Tibial nerve (tissue), 4 donors: ENCODE results near the gene DISP2. TPM values are rescaled to one million over a fixed set of nuclear protein-coding genes. Genes with fewer than 3 reads are reported as not detected.

Source experiments
- DNase-seq, 2 donors: peaks; one replicate each; pipeline ENCODE4 v3.0.0-alpha.2; 2019; ENCODE audit warnings: low spot score in 2 of 2
- H3K27ac ChIP-seq, 4 donors: fragments of 200-600 bp; sonication (generic) in 3 of 4; one replicate each; pipeline ENCODE4 v1.5.1; 2017 to 2019; ENCODE audit warnings: mild to moderate bottlenecking in 1 of 4
- H3K27me3 ChIP-seq, 2 donors: fragments of 200-600 bp; sonication (generic) in 1 of 2; one replicate each; pipeline versions ENCODE4 v1.5.1 to v1.6.0; 2017 to 2019
- H3K36me3 ChIP-seq, 3 donors: fragments of 200-600 bp; sonication (generic); one replicate each; pipeline ENCODE4 v1.5.1; 2018 to 2019
- H3K4me1 ChIP-seq, 4 donors: fragments of 200-600 bp; sonication (generic) in 3 of 4; one replicate each; pipeline ENCODE4 v1.5.1; 2017 to 2019
- H3K4me3 ChIP-seq, 4 donors: fragments of 200-600 bp; sonication (generic) in 3 of 4; one replicate each; pipeline ENCODE4 v1.5.1; 2017 to 2019; ENCODE audit warnings: mild to moderate bottlenecking in 1 of 4, moderate library complexity in 1 of 4
- H3K9me3 ChIP-seq, 4 donors: fragments of 200-600 bp; sonication (generic) in 3 of 4; one replicate each; pipeline ENCODE4 v1.5.1; 2017 to 2019
- EP300 ChIP-seq, 2 donors: sonication (generic); formaldehyde crosslinking; IDR thresholded peaks; one replicate each; pipeline ENCODE4 v1.6.1; 2017; ENCODE audit warnings: antibody characterized with exemption in 2 of 2, mild to moderate bottlenecking in 1 of 2
- POLR2A ChIP-seq, 2 donors: fragments of 450-650 bp; IDR thresholded peaks; one replicate each; pipeline ENCODE4 v1.6.1; 2017; ENCODE audit warnings: antibody characterized with exemption in 2 of 2, mild to moderate bottlenecking in 2 of 2, moderate library complexity in 2 of 2
- WGBS, 2 donors: methylation state at CpG; one replicate each; pipeline ENCODE4 v1.1.5; 2018; 5-methylcytosine and 5-hydroxymethylcytosine counted together
- total RNA-seq, 4 donors: library from RNA; depleted of rRNA; stranded (reverse); fragments of >200 nt; gene quantifications; one replicate each; pipeline ENCODE4 v1.1.0, GENCODE V29; 2016
- TF ChIP-seq, protein P1 (sequence below), 5 experiments: fragments of 200-600 bp in 3 of 5; fragments of 450-650 bp in 2 of 5; sonication (generic) in 3 of 5; IDR thresholded peaks; one replicate each; pipeline ENCODE4 v1.5.1; 2016 to 2019; ENCODE audit warnings: antibody characterized with exemption in 5 of 5, mild to moderate bottlenecking in 3 of 5, moderate library complexity in 2 of 5

DISP2 gene
- total RNA-seq, 4 donors from 2014 or later: under 0.01 to 0.22 (median 0.10) TPM

DNA sequence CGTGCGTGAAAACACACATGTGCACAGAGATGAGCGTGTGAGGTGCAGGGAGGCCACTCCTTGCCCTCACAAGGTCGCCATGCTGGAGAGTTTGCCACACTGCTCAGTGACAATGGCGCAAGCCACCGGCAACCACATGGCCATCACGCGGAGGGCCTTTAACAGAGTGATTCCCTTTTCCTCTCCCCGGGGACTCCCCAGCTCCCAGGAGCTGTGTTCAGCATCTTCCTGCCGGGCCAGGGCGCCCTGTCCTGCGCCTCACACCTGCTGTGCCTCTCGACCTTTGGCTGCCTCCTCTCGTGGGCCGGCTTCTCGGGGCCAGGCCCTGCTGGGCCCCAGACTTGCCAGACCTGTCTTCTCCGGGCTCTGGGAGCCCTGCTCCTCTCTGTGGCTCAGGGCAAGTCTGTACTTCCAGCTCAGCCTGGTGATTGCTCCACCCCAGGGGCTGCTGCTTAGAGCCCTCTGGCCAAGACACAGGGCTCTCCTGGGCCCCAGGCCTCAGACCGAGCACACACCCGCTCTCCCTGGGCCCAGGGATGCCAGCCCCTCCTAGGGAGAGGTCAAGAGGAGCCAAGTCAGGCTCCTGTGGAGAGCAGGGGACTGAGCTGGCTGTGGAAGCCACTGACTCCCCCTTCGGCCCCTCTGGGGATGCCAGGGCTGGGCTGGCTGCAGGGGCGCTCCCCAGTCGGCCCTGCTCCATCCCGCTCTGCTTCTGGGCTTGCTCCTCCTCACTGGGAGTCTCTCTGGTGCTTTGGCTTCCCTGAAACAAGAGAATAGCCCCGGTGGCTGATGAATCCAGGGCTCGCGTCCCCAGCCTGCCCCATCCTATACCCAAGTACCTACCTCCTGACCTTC is 22.9 kb upstream of the DISP2 start:
- Histone ChIP-seq H3K27ac (peak overlapping the region in 3 of 4 donors; percentile 77 to 97 (median 90)), H3K36me3 (peaks cover 0 to 26% (median 0%) of the 10 kb centered on the region in 3 donors), H3K9me3 (no peaks in the 10 kb centered on the region), H3K4me1 (peaks cover 0 to 80% (median 61%) of the 10 kb centered on the region in 4 donors), H3K27me3 (no peaks in the 10 kb centered on the region), H3K4me3 (no peak overlapping the region)
- WGBS, 2 donors: 83 to 87% methylated on average over 23 to 26 of the region's 26 CpGs
- no peak for DNase-seq
- TF ChIP-seq EP300 (IDR thresholded peaks at IDR 0.05): peak in 1 of 2 donors; percentile 14
- TF ChIP-seq, protein P1, sequence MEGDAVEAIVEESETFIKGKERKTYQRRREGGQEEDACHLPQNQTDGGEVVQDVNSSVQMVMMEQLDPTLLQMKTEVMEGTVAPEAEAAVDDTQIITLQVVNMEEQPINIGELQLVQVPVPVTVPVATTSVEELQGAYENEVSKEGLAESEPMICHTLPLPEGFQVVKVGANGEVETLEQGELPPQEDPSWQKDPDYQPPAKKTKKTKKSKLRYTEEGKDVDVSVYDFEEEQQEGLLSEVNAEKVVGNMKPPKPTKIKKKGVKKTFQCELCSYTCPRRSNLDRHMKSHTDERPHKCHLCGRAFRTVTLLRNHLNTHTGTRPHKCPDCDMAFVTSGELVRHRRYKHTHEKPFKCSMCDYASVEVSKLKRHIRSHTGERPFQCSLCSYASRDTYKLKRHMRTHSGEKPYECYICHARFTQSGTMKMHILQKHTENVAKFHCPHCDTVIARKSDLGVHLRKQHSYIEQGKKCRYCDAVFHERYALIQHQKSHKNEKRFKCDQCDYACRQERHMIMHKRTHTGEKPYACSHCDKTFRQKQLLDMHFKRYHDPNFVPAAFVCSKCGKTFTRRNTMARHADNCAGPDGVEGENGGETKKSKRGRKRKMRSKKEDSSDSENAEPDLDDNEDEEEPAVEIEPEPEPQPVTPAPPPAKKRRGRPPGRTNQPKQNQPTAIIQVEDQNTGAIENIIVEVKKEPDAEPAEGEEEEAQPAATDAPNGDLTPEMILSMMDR (IDR thresholded peaks at IDR 0.05): no peak
- no peak for TF ChIP-seq POLR2A (IDR thresholded peaks at IDR 0.05)

DNA sequence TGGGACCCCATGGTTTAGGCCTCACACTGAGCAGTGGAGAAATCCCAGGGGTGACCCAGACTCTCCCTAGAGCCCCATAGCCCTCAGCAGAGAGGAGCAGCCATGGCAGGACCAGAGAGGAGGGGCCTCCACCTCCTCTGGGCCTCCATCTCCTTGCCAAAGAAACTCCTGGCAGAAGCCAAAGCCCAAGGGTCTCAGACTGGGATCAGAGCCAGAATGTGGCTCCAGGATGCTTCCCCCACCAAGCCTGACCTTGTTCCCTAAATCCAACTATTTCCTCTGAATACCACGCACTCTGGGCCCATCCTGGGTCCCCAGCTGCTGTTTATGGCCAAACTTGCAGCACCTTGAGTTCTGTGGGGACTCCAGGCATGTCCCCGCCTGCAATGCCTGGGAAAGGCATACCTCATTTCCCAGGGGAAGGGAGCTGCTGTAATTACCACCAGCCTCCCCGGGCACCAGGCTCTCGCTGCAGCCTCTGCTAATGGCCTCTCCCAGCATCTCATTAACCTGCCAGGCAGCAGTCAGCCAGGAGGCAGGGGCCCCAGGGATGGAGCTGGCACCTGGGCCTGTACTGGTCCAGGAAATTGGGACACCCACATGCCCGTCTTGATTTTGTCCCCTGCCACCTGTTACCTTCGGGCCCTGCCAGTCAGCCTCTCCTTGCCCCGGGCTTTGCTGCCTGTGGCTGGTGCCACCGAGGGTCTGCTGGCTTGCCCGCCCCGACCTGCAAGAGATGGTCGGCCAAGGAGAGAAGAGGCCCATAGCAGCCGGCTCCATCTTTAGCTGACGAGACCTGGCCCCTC is 21.9 kb upstream of the DISP2 start:
- WGBS, 2 donors: 67 to 84% methylated on average over 13 of the region's 13 CpGs
- DNase-seq: no peak
- Histone ChIP-seq H3K4me1 (peaks cover 0 to 82% (median 62%) of the 10 kb centered on the region in 4 donors), H3K4me3 (no peak overlapping the region), H3K36me3 (peaks cover 0 to 26% (median 0%) of the 10 kb centered on the region in 3 donors), H3K27ac (peak overlapping the region in 3 of 4 donors; percentile 29 to 98 (median 97)), H3K9me3 (no peaks in the 10 kb centered on the region), H3K27me3 (no peaks in the 10 kb centered on the region)
- TF ChIP-seq POLR2A (IDR thresholded peaks at IDR 0.05) (no peak), EP300 (IDR thresholded peaks at IDR 0.05) (no peak)
- TF ChIP-seq, protein P1 (IDR thresholded peaks at IDR 0.05): no peak

DNA sequence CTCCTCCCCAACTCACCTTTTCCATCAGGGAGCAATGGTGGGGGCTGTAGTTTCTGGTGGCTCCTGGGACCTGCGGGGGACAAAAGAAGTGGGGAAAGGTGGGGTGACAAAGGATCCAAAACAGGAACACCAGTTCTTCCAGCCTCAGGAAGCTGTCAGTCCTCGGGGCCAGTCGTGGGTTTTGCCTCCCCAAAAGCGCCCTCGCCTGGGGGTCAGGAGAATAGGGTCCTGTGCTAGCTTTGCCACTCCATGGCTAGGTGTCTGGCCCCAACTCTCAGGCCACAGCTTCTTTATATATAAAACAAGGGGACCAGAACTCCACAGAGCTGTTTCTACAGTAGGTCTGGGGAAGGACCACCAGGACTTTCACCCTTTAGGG is 21.3 kb upstream of the DISP2 start:
- H3K27ac ChIP-seq: peak overlapping the region in 3 of 4 donors; percentile 88 to 98 (median 97)
- no peaks in the 10 kb centered on the region for H3K9me3 ChIP-seq
- TF ChIP-seq POLR2A (IDR thresholded peaks at IDR 0.05) (no peak), EP300 (IDR thresholded peaks at IDR 0.05) (no peak)
- TF ChIP-seq, protein P1 (IDR thresholded peaks at IDR 0.05): peak in 1 of 5 experiments; percentile 9
- DNase-seq: no peak
- H3K36me3 ChIP-seq: peaks cover 0 to 26% (median 0%) of the 10 kb centered on the region in 3 donors
- no peak overlapping the region for H3K4me3 ChIP-seq
- no peaks in the 10 kb centered on the region for H3K27me3 ChIP-seq
- H3K4me1 ChIP-seq: peaks cover 0 to 88% (median 68%) of the 10 kb centered on the region in 4 donors
- WGBS, 2 donors: 41 to 51% methylated on average over 5 of the region's 5 CpGs

DNA sequence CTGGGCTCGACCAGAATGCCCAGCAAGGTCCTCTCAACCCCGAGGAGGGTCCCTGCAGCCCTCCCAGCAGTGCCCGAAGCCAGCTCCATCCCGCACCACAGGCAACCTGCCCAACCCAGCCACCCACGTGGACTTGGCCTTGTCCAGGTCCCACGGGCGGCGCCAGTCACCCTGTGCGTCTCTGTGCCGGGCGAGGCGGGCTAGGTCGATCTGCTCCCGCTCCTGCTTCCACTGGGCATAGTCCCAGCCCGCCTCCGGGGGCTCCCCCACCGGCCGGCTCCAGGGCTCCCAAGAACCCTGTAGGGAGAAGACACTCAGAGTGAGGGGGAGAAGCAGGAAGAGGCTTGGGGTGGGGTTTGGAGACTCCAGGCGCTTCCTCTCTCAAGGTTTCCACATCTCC is 20.4 kb upstream of the DISP2 start:
- H3K27ac ChIP-seq: peak overlapping the region; percentile 85 to 98 (median 92)
- no peak for TF ChIP-seq EP300 (IDR thresholded peaks at IDR 0.05)
- TF ChIP-seq, protein P1 (IDR thresholded peaks at IDR 0.05): no peak
- TF ChIP-seq POLR2A (IDR thresholded peaks at IDR 0.05): no peak
- no peaks in the 10 kb centered on the region for H3K9me3 ChIP-seq
- peaks cover 0 to 26% (median 0%) of the 10 kb centered on the region in 3 donors for H3K36me3 ChIP-seq
- no peak overlapping the region for H3K4me3 ChIP-seq
- no peak for DNase-seq
- H3K4me1 ChIP-seq: peaks cover 0 to 97% (median 68%) of the 10 kb centered on the region in 4 donors
- H3K27me3 ChIP-seq: no peaks in the 10 kb centered on the region
- WGBS, 2 donors: 40 to 47% methylated on average over 12 to 17 of the region's 19 CpGs
